ENCODE results near the gene TOMT. TPM values are rescaled to one million over a fixed set of nuclear protein-coding genes. Genes with fewer than 3 reads are reported as not detected.

TOMT gene
- total and polyA plus RNA-seq, 2 of the 4 experiments (the other 2 are of a cell fraction) = not detected

GRCh38 chr11:72112143-72112977 is 6.6 kb downstream of the TOMT start, which contains the start of gene ANAPC15 (continued):
- TF ChIP-seq POLR2A (IDR thresholded peaks at IDR 0.05; ENCODE audit: low read depth, low read length) (peak; percentile 83), BHLHE40 (IDR thresholded peaks at IDR 0.05; ENCODE audit: low read depth, low read length) (no peak), SMC3 (IDR thresholded peaks at IDR 0.05; ENCODE audit: low read depth, low read length) (no peak)

Measured in IMR-90 (cell line).